ENCODE results near the gene SLC25A19. TPM values are rescaled to one million over a fixed set of nuclear protein-coding genes. Genes with fewer than 3 reads are reported as not detected.

The SLC25A19 gene
- total and polyA plus RNA-seq, 10 of the 15 experiments (the other 5 are each of a cell fraction or from before 2014, with no cell fraction given): 32.9 to 91.6 (median 53.7) TPM

GRCh38 chr17:75315541-75316243, 26.5 kb upstream of the SLC25A19 start (continued):
- TF ChIP-seq HSF1 (IDR thresholded peaks at IDR 0.05; ENCODE audit: low read depth, low read length): no peak

- peak; percentile 79 for ATAC-seq
- TF ChIP-seq ZZZ3 (IDR thresholded peaks at IDR 0.05; ENCODE audit: control insufficient read depth, insufficient read length, low read depth) (no peak), NFIC (IDR thresholded peaks at IDR 0.05; ENCODE audit: low read depth, low read length) (peak; percentile 65; the same call in 1 of the 2 replicates), GATAD2B (conservative IDR thresholded peaks at IDR 0.05; ENCODE audit: low read depth) (peak; percentile 49), TCF12 (IDR thresholded peaks at IDR 0.05; ENCODE audit: low read depth, low read length) (peak; percentile 2; the same call in 1 of the 2 replicates), JUND (IDR thresholded peaks at IDR 0.05; ENCODE audit: low read depth, low read length) (no peak), MEF2A (IDR thresholded peaks at IDR 0.05; ENCODE audit: insufficient read depth, low read depth, low read length) (0 out of 2 replicates have a peak, but pooled peaks have one; percentile 25), HSF1 (IDR thresholded peaks at IDR 0.05; ENCODE audit: low read depth, low read length) (no peak), POLR2AphosphoS5 (IDR thresholded peaks at IDR 0.05; ENCODE audit: low read length) (peak; percentile 43; the same call in 1 of the 2 replicates), RUNX3 (IDR thresholded peaks at IDR 0.05; ENCODE audit: low read length) (peak; percentile 51; the same call in 1 of the 2 replicates), BCLAF1 (IDR thresholded peaks at IDR 0.05) (no peak), RELB (IDR thresholded peaks at IDR 0.05; ENCODE audit: low read depth) (peak; percentile 39; the same call in 1 of the 2 replicates), EED (IDR thresholded peaks at IDR 0.05; ENCODE audit: low read depth) (peak; percentile 90)
These were observed 24.8 kb upstream of the SLC25A19 start for GRCh38 chr17:75313941-75314551.

More at GRCh38 chr17:75313941-75314551, 24.8 kb upstream of the SLC25A19 start:
- DNase-seq (ENCODE audit: low read depth, low spot score) (no peak), FAIRE-seq (no peak)
- SMC1A ChIA-PET (ENCODE audit: uncharacterized antibody, unreplicated experiment): interaction anchor here (1.5 to 13.5 kb wide), 3 partner anchors 13 to 25 kb away, joined by 4 to 243 read pairs (median 86); partner anchors contain the start of gene SLC25A19
- Histone ChIP-seq H3K4me2 (ENCODE audit: control insufficient read depth, insufficient read depth) (peak overlapping the region; percentile 46; the same call in 1 of the 2 replicates), H3K4me3 (no peak overlapping the region), H2AFZ (ENCODE audit: control insufficient read depth, low read depth, low read length) (no peak overlapping the region; the same call in 1 of the 2 replicates), H3K9me3 (replicated peaks; ENCODE audit: control insufficient read depth, insufficient read depth, low read length) (no peaks in the 10 kb centered on the region), H3K4me1 (ENCODE audit: control insufficient read depth, insufficient read depth, low read length) (peaks cover 67% of the 10 kb centered on the region), H4K20me1 (ENCODE audit: control insufficient read depth, insufficient read depth) (no peaks in the 10 kb centered on the region), H3K79me2 (ENCODE audit: control insufficient read depth, insufficient read depth, low read length) (peaks cover 20% of the 10 kb centered on the region), H3K27ac (ENCODE audit: control insufficient read depth, insufficient read depth) (peak overlapping the region; percentile 87), H3K9ac (ENCODE audit: control insufficient read depth, insufficient read depth, low read length) (peak overlapping the region; percentile 57), H3K27me3 (replicated peaks in 1 of 2; ENCODE audit: control insufficient read depth in 2 of 2, insufficient read depth in 2 of 2, low read length in 1 of 2) (no peaks in the 10 kb centered on the region), H3K36me3 (ENCODE audit: control insufficient read depth in 2 of 2, insufficient read depth in 2 of 2, low read length in 1 of 2) (peaks cover 5 to 11% of the 10 kb centered on the region in 2 experiments)
- no TSS peak for BruUV-seq (replicated peaks)
- CTCF ChIA-PET: interaction anchor here (0.6 to 2.3 kb wide), 4 partner anchors 9 to 64 kb away, joined by 3 to 7 read pairs (median 4); partner anchors contain the start of gene SLC25A19
- RAD21 ChIA-PET (ENCODE audit: unreplicated experiment): interaction anchor here (1.0 to 16.3 kb wide), 2 partner anchors 11 to 20 kb away, joined by 3 to 364 read pairs; partner anchors contain the start of gene SLC25A19
- intact Hi-C loops (cut with micrococcal nuclease; ENCODE audit: unreplicated experiment): no loop called here
- in situ Hi-C loops (cut with MboI): no loop called here
- POLR2A ChIA-PET: interaction anchor here (13.4 kb wide), 1 partner anchor 12 kb away, joined by 255 read pairs; no protein-coding TSS in a partner anchor
- 33% methylated on average over 14 of the region's 14 CpGs for WGBS (ENCODE audit: insufficient coverage, insufficient replicate concordance, low lambda C conversion rate, missing lambda C conversion rate)

Data from GM12878 (cell line).